Activated T-cell treated with anti-CD3 and anti-CD28 coated beads, Interleukin-2, amount 50 U/mL, for 72 hours (primary cell): Measurements from ENCODE around the gene SRC. TPM values are rescaled to one million over a fixed set of nuclear protein-coding genes. Genes with fewer than 3 reads are reported as not detected.
A peak's percentile ranks its signal among the peaks of the same experiment; 100 is the strongest.

Experiments
- ATAC-seq, 2 donors: fragments of 150-1000 bp; cut with Tn5 transposase; replicated peaks in 1 of 2; 2 replicates each; pipeline ENCODE4 v1.10.0; 2021; ENCODE audit warnings: moderate library complexity in 2 of 2, mild to moderate bottlenecking in 1 of 2
- DNase-seq, 2 donors: peaks; one replicate each; pipeline ENCODE4 v3.0.0; 2021 to 2022; ENCODE audit warnings: mixed read lengths in 1 of 2
- H3K27ac Mint-ChIP-seq: one replicate; pipeline ENCODE4 v1.8.0; 2022; ENCODE audit warnings: mild to moderate bottlenecking, moderate library complexity, mixed read lengths
- H3K27me3 Mint-ChIP-seq: one replicate; pipeline ENCODE4 v1.8.0; 2022; ENCODE audit warnings: low read depth, mixed read lengths
- H3K36me3 Mint-ChIP-seq, 2 donors: one replicate each; pipeline ENCODE4 v1.8.0; 2022; ENCODE audit warnings: mixed read lengths in 2 of 2, mild to moderate bottlenecking in 1 of 2; ENCODE audit not compliant: insufficient read depth in 2 of 2
- H3K4me1 Mint-ChIP-seq: one replicate; pipeline ENCODE4 v1.8.0; 2022; ENCODE audit warnings: low read depth, mixed read lengths
- H3K4me3 Mint-ChIP-seq, 2 donors: one replicate each; pipeline ENCODE4 v1.8.0; 2022; ENCODE audit warnings: mild to moderate bottlenecking in 2 of 2, mixed read lengths in 2 of 2, moderate library complexity in 2 of 2
- H3K9me3 Mint-ChIP-seq, 2 donors: one replicate each; pipeline ENCODE4 v1.8.0; 2022; ENCODE audit warnings: mixed read lengths in 2 of 2
- total RNA-seq, 2 donors: library from RNA; stranded (reverse); gene quantifications; one replicate each; pipeline ENCODE4 v1.2.3, GENCODE V29; 2022

Gene SRC
- total RNA-seq, 2 donors from 2014 or later, result 5.1 to 6.2 TPM

- ATAC-seq, result peak; percentile 93 to 99
- peak overlapping the region in 1 of 2 donors; percentile 56 for H3K4me3 Mint-ChIP-seq
- peak; percentile 8 to 28 for DNase-seq
- H3K4me1 Mint-ChIP-seq, result peaks cover 12% of the 10 kb centered on the region
- H3K9me3 Mint-ChIP-seq, result no peaks in the 10 kb centered on the region
- peak overlapping the region; percentile 82 for H3K27ac Mint-ChIP-seq
- peaks cover 2 to 5% of the 10 kb centered on the region in 2 donors for H3K36me3 Mint-ChIP-seq
- no peaks in the 10 kb centered on the region for H3K27me3 Mint-ChIP-seq
Measured at GRCh38 chr20:37308086-37309050, 37.6 kb upstream of the SRC start.

DNA sequence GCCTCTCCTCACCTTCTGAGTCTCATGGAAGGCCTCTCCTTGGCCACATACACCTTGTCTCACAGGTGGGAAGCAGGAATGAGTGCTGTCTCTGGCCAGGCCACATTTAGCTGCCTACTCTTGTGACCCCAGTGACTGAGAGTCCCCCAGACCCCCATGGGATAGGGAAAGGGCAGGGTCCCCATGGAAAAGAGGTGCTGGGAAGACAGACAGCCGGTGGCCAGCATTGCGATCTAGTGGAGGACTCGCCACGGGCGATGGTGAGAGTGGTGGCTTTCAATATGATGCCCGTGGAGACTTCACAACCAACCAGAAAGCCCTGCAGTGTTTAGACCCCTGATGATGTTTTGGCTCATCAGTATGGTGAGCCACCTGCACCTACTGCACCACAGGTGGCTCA, 36.6 kb upstream of the SRC start:
- DNase-seq, result no peak
- no peak for ATAC-seq
- Mint-ChIP-seq H3K4me3 (peak overlapping the region in 1 of 2 donors; percentile 56), H3K4me1 (peaks cover 18% of the 10 kb centered on the region), H3K36me3 (peaks cover 2 to 3% of the 10 kb centered on the region in 2 donors), H3K9me3 (no peaks in the 10 kb centered on the region), H3K27me3 (no peaks in the 10 kb centered on the region), H3K27ac (peak overlapping the region; percentile 82)

GRCh38 chr20:37309936-37310590, 35.9 kb upstream of the SRC start:
- Mint-ChIP-seq H3K9me3 (no peaks in the 10 kb centered on the region), H3K36me3 (peaks cover 2 to 3% of the 10 kb centered on the region in 2 donors), H3K27ac (no peak overlapping the region), H3K4me3 (no peak overlapping the region), H3K4me1 (peaks cover 21% of the 10 kb centered on the region), H3K27me3 (no peaks in the 10 kb centered on the region)
- DNase-seq (no peak), ATAC-seq (no peak)

GRCh38 chr20:37310951-37311350, 35.0 kb upstream of the SRC start:
- H3K27me3 Mint-ChIP-seq, result no peaks in the 10 kb centered on the region
- H3K4me1 Mint-ChIP-seq, result peaks cover 30% of the 10 kb centered on the region
- no peak for ATAC-seq
- H3K27ac Mint-ChIP-seq, result no peak overlapping the region
- no peak overlapping the region for H3K4me3 Mint-ChIP-seq
- H3K36me3 Mint-ChIP-seq, result peaks cover 2 to 3% of the 10 kb centered on the region in 2 donors
- no peaks in the 10 kb centered on the region for H3K9me3 Mint-ChIP-seq
- no peak for DNase-seq

- no peaks in the 10 kb centered on the region for H3K9me3 Mint-ChIP-seq
- DNase-seq (no peak), ATAC-seq (no peak)
- no peak overlapping the region for H3K27ac Mint-ChIP-seq
- no peak overlapping the region for H3K4me3 Mint-ChIP-seq
- H3K36me3 Mint-ChIP-seq, result peaks cover 2 to 3% of the 10 kb centered on the region in 2 donors
- H3K27me3 Mint-ChIP-seq, result no peaks in the 10 kb centered on the region
- H3K4me1 Mint-ChIP-seq, result peaks cover 39% of the 10 kb centered on the region
Measured at GRCh38 chr20:37311710-37312355, 34.1 kb upstream of the SRC start.

DNA sequence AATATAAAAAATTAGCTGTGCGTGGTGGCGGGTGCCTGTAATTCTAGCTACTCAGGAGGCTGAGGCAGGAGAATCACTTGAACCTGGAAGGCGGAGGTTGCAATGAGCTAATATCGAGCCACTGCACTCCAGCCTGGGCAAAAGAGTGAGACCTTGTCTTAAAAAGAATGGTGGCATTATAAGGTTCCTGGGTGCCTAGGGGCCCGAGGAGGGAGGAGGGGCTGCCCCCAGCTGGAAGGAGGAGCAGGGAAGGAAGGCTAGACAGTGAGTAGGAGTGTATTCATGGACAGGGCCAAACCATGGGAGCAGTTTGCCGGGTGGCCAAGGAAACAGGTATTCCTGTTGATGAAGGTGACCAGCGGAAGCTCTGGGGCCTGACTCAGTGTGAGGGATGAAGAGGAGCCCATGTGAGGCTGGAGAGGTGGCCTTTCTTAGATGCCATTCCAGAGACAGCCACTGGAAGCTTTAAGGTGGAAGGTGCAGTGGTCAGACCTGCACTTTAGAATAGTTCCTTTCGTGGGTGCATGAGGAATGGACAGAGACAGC, 32.3 kb upstream of the SRC start:
- Mint-ChIP-seq H3K4me1 (peaks cover 39% of the 10 kb centered on the region), H3K36me3 (peaks cover 2 to 3% of the 10 kb centered on the region in 2 donors), H3K27me3 (no peaks in the 10 kb centered on the region), H3K9me3 (no peaks in the 10 kb centered on the region), H3K27ac (peak overlapping the region; percentile 47), H3K4me3 (no peak overlapping the region)
- no peak for DNase-seq
- no peak for ATAC-seq

GRCh38 chr20:37314099-37314498, 31.8 kb upstream of the SRC start:
- Mint-ChIP-seq H3K27me3 (no peaks in the 10 kb centered on the region), H3K9me3 (no peaks in the 10 kb centered on the region), H3K4me1 (peaks cover 34% of the 10 kb centered on the region), H3K36me3 (peaks cover under 1 to 3% of the 10 kb centered on the region in 2 donors), H3K4me3 (no peak overlapping the region), H3K27ac (peak overlapping the region; percentile 47)
- no peak for ATAC-seq
- no peak for DNase-seq

DNA sequence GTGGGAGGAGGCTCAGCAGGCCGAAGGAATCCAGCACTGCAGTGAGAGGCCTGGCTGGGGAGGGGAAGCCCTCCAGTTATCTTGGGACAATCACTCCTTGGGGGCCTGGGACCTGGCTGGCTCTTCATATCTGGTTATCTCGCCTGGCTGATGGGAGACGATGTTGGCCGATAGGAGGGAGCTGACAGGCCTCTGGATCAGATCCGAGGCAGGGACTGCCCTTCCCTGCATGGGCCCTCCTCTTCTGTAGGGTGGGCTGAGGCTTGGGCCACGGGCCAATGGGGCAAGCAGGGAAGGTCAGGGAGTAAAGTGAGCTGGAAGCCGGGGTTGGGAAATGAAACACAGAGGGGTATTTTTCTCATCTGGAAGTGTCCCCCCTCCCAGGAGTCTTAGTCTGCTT, 31.3 kb upstream of the SRC start:
- Mint-ChIP-seq H3K9me3 (no peaks in the 10 kb centered on the region), H3K36me3 (peaks cover 0 to 3% of the 10 kb centered on the region in 2 donors), H3K27ac (peak overlapping the region; percentile 35), H3K4me3 (no peak overlapping the region), H3K27me3 (no peaks in the 10 kb centered on the region), H3K4me1 (peaks cover 32% of the 10 kb centered on the region)
- no peak for ATAC-seq
- DNase-seq, result no peak

DNA sequence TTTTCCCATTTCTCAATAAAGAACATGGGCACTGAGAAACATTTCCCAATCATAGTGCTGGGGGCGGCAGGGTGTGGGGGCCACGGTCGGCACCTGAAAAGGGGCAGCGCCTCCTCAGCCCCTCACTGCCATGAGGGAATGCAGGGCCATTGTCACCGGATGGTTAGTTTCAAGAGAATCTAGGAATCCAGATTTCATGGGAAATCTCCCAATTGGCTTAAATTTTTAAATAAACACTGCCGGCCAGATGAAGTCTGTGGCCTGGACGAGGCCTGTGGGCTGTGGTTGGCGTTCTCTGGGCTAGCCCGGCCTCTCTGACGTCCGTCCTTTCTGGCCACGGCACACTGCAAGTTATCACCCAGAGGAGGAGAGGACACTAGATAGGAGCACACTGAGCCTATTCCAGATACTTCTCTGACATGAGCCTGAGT, 30.9 kb upstream of the SRC start:
- Mint-ChIP-seq H3K9me3 (no peaks in the 10 kb centered on the region), H3K27ac (no peak overlapping the region), H3K4me1 (peaks cover 32% of the 10 kb centered on the region), H3K36me3 (peaks cover 0 to 2% of the 10 kb centered on the region in 2 donors), H3K4me3 (no peak overlapping the region), H3K27me3 (no peaks in the 10 kb centered on the region)
- no peak for DNase-seq
- ATAC-seq, result no peak

DNA sequence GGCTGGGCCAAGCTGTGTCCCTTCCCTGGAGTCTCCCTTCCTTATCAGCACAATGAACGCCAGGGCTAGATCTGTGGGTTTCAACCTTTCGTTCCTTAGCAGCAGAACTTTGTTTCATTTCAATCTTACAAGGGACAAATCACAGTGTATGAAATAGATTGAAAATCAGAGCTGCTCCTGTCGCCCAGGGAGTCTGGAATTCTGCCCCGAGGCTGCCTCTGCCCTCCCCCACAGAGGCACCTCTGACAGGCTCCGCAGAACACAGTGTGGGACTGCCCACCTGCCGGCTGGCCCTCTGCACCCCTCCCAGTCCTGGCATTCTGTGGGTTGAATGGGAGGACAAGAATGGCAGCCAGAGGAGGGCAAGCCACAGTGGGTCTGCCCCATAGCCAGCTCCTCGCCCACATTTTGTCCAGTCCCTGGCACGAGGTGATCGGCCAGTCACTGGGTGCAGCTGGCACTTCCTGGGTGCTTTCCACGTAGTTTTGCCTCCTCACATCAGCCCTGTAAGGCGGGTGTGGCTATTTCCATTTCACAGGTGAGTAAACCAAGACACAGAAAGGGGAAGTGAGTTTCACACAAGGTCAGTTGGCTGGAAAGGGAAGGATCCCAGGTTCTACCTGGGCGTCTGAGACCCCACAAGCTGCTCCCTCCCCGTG, 30.4 kb upstream of the SRC start:
- no peak for ATAC-seq

DNA sequence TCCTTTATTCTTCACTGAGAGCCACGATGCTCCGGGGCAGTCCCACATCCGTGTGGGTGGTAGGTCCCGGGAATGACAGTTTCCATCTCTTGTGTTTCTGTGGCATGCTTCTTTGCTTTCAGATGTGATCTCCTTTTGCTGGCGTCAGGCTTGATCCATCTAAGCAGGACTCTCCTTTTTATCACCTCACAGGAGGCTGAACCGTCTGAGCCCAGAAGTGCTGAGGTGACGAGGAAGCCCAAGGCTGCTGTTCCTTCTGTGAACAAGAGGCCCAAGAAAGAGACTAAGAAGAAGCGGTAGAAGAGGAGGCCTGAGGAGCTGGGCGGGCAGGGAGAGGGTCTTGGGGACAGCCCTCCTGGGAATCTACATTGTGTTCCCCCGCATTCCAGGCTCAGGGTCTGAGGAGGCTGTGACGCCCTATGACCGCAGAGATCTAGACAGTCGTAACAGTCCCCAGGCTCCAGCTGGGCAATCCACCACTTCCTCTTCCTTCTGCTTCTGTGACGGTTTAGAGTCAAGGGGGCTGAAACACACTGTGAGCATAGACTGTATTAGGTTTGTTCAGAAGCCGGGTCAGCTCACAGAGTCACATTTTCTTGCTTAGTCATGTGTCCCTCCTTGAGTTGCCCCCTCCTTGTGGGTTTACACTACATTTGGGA, 29.7 kb upstream of the SRC start:
- H3K36me3 Mint-ChIP-seq, result no peaks in the 10 kb centered on the region

More for the DNA sequence above, 30.4 kb upstream of the SRC start:
- Mint-ChIP-seq H3K9me3 (no peaks in the 10 kb centered on the region), H3K4me1 (peaks cover 32% of the 10 kb centered on the region), H3K36me3 (no peaks in the 10 kb centered on the region), H3K27ac (no peak overlapping the region), H3K27me3 (no peaks in the 10 kb centered on the region), H3K4me3 (no peak overlapping the region)
- DNase-seq, result no peak

GRCh38 chr20:37316775-37317170, 29.2 kb upstream of the SRC start:
- Mint-ChIP-seq H3K9me3 (no peaks in the 10 kb centered on the region), H3K4me3 (no peak overlapping the region), H3K27ac (no peak overlapping the region), H3K27me3 (no peaks in the 10 kb centered on the region), H3K36me3 (no peaks in the 10 kb centered on the region), H3K4me1 (peaks cover 32% of the 10 kb centered on the region)
- DNase-seq (no peak), ATAC-seq (no peak)

More for the DNA sequence above, 29.7 kb upstream of the SRC start:
- DNase-seq (no peak), ATAC-seq (peak; percentile 58 to 81)
- H3K27ac Mint-ChIP-seq, result no peak overlapping the region
- H3K4me1 Mint-ChIP-seq, result peaks cover 32% of the 10 kb centered on the region
- no peak overlapping the region for H3K4me3 Mint-ChIP-seq
- H3K27me3 Mint-ChIP-seq, result no peaks in the 10 kb centered on the region
- H3K9me3 Mint-ChIP-seq, result no peaks in the 10 kb centered on the region
